NCI-H146 treated with DMSO at 0.1 percent for 48 hours (cell line): Measurements from ENCODE around the gene NKAPD1.
A peak's percentile ranks its signal among the peaks of the same experiment; 100 is the strongest.
"Not testable (repeated sequence)": the region's sequence is repeated elsewhere in the genome, so short reads cannot be mapped to it uniquely, and the experiment has no call there.

Experiments
- DNase-seq: peaks from one replicate; lab custom pipeline; 2025; ENCODE audit not compliant: unreplicated experiment; lab: John Stamatoyannopoulos, UW

Gene NKAPD1, protein sequence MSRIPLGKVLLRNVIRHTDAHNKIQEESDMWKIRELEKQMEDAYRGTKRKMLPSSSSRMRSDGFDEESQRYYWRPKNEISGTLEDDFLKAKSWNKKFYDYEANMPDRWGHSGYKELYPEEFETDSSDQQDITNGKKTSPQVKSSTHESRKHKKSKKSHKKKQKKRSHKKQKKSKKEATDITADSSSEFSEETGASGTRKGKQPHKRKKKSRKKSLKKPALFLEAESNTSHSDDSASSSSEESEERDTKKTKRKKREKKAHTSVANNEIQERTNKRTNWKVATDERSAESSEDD

DNA sequence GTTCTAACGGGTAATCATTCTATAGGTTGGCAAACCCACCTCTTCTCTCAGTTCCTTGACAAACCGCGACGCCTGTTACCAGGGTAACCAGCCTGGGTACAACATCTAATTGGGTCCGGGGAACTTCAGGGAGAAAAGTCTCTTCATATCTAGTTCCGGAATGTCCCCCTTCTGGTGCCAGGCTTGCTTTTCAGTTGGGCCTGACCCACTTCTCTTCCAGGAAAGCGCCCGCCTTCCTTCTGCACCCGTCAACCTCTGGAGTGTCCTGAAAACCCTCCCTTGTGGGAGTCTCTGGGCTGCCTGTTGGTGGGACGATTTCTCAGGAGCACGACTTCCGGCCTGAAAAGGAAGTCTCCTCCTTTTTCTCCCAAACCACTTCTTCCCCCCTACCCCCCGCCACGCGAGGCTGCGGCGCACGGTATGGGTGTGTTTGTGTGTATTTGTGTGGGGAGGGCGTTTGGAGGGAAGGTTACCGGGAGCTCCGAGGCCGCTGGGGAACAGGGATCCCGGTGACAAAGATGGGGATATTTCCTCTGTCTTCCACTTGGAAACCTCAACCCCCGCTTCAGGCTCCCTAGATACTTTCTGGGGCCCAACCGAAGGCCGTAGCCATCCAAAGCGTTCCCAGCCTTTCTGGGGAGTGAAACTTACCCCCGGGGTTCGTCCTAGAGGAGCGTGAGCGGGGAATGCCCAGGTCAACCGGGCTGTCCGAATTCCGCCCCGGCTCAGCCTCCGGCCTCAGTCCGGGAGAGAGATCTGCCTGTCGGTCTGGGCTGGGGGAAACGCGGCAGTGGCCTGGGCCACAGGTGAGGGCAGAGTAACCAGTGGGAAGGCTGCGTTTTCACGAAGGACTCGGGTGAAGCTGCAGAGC lies at the start of gene NKAPD1, which contains the start of gene PIH1D2:
Gene NKAPD1 (plus strand): TSS at position 359 of the 871 bp plus-strand sequence. CDS start 1,276 bp downstream, outside the sequence.
Gene PIH1D2 (minus strand): TSS at position 77 of the 871 bp plus-strand sequence. CDS start 843 bp downstream, outside the sequence.
- DNase-seq: peak; percentile 44

DNA sequence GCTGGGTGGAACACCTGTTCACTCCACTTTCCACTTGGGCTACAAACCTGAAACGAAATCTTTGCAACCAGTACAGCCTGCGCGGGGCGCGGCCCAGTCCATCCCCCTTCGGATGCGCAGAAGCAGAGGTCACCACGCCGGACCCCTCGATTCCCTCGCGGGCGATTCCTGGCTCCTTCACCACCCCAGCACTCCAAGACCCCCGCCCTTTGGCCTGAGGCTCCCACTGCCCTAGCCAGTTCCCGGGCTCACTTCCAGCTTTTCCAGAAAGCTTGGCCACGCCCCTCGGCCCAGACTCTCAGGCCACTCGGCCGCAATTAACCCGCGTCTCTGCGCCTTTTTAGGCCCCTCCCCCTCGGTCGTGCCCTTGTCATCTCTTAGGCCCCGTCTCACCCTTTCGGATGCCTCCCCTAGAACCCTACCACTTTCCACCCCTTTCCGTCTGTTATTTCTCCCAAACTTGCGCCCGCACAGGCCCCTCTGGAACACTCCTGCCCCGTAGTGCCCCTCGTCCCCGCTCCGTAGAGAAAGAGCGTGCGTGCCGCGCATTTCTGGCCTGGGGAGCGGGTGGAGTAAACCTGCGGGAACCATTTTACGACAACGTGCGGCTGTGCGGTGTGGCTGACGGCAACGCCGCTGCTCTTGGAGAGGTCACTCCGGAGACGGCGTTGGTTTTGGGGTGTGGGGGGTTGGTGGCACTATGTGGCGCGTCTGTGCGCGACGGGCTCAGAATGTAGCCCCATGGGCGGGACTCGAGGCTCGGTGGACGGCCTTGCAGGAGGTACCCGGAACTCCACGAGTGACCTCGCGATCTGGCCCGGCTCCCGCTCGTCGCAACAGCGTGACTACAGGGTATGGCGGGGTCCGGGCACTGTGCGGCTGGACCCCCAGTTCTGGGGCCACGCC lies 49.1 kb upstream of the NKAPD1 start, which contains the start of gene DLAT:
Gene DLAT (plus strand): TSS at position 636 of the 906 bp plus-strand sequence. CDS start 65 bp downstream, at position 701.
- DNase-seq: peak; percentile 85

DNA sequence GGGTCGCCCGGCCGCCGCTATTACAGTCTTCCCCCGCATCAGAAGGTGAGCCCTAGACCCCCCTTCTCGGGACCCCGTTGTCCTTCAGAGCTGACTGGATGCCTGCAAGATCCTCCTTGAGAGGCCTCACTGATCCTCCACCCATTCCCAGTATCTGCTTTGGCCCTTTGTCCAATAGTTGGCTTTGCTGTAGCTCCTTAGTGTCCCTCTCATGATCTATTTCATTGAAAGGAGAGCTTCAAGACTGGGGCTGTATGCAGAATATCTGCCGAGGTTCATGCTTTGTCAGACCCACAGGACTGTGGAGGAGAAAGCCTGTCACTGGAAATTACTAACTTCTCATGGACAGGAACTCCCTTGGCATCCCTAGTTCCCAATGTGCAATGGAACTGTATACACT lies 48.4 kb upstream of the NKAPD1 start:
- no peak for DNase-seq

DNA sequence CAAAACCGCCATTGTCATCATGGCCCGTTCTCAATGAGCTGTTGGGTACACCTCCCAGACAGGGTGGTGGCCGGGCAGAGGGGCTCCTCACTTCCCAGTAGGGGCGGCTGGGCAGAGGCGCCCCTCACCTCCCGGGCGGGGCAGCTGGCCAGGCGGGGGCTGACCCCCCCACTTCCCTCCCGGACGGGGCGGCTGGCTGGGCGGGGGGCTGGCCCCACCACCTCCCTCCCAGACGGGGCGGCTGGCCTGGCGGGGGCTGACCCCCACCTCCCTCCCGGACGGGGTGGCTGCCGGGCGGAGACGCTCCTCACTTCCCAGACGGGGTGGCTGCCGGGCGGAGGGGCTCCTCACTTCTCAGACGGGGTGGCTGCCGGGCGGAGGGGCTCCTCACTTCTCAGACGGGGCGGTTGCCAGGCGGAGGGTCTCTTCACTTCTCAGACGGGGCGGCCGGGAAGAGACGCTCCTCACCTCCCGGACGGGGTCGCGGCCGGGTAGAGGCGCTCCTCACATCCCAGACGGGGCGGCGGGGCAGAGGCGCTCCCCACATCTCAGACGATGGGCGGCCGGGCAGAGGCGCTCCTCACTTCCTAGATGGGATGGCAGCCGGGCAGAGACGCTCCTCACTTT lies 47.2 kb upstream of the NKAPD1 start:
- DNase-seq: not testable (repeated sequence)

DNA sequence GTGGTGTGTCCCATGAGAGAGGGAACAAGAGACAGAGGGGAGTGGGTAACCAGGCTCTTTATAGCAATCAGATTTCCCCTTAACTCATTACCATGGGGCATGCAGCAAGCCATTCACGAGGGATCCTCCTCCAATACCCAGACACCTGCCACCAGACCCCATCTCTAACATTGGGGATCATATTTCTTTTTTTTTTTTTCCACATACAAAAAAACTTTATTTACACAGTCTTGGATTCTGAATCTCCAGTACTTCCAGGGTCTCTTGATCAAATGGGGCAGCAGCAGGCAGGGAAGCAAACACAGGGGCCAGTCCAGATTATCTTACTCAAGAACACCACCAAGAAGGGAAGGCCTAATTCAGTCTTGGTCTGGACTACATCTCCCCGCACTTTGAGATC lies 44.6 kb upstream of the NKAPD1 start:
- DNase-seq: no peak

DNA sequence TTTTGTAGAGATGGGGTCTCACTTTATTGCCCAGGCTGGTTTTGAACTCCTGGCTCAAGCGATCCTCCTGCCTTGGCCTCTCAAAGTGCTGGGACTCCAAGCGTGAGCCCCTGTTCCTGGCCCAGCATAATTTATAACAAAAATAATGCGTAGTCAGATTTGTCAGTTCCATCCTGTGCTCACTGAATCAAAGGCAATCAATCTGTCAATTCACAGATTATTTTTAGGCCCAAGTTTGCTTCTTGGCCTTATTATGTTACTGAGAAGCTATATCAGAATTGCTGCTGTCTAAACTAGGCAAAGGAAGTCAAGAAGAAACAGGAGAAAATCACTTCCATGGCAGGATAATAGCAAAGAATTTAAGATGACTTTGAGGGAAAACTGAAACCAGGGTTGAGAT lies 40.2 kb upstream of the NKAPD1 start:
- DNase-seq: no peak

DNA sequence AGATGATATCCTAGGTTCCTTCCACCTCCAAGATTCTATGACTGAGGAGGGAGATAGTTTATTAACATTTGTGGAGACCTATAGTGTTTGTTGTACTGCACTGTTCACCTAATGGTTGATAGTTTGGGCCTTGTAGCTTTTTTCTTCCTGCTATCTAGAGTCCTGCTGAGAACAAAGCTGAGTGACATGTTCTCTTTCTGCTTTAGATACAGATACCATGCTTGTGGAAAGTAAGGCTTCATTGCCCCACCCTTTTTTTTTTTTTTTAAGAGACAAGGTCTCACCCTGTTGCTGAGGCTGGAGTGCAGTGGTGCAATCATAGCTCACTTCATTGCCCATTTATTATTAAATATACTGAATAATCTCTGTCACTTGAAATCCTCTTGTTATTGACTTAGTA lies 36.6 kb upstream of the NKAPD1 start:
- DNase-seq: no peak

DNA sequence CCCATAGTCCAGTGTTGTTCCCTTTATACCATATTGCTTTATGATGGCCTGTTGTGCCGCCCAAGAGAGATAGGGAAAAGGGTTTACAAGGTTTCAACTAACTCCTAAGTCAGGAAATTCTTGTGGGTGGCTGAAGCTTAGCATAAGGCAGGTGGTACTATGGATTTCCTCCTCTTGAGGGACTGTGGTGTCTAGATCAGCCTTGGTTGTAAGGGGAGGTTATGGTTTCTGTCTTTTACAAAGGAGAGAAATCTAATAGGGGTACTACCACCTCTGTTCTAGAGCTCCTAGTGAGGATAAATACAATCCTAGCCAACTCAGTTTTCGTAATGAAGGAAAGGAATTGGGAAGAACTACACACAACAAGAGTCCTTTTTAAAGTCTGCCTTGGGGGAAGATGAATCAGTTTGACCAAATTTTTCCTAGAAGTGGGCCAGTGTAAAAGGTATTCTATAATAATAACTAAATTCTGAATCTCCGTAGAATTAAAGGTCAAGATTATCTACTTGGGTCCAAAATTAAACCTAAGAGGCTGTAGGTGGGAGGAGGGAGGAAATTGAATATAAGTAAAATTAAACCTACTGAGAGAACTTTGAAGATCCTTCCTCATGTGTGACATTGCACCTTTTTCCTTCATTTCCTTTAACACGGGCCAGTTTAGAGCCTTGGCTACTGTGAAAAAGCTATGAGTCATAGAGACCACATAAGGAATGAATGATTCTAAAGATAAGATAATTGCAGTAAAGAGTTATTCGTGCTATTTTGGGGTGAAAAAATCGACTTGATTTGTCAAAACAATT lies 31.7 kb upstream of the NKAPD1 start:
- no peak for DNase-seq

DNA sequence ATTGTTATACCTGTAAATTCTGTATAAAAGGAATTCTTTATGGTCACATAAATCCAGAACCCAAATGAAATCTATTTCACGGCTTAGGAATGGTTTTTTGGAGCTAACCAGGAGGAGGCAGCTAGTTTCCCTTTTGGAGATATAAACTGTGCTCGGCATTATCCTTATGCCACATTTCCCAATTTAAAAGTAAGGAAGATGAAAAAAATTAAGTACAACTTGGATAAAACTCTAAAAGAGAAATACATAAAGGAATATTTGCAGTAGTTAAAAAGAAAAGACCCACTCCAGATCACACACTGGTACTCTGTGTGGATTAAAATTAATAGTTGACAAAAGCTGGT lies 31.2 kb upstream of the NKAPD1 start:
- DNase-seq: no peak

DNA sequence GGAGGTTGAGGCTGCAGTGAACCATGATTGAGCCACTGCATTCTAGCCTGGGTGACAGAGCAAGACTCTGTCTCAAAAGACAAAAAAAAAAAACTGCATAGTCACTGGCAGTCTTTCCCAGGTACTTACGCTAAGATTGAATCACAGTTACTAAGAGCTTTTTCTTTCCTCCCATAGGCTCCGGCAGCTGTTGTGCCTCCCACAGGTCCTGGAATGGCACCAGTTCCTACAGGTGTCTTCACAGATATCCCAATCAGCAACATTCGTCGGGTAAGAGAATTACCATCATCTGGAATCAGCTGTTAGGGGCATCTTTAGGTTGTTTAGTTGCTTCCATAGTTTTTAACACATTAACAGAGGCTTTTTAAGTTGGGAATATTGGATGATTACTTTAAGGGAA lies 29.1 kb upstream of the NKAPD1 start:
- no peak for DNase-seq

DNA sequence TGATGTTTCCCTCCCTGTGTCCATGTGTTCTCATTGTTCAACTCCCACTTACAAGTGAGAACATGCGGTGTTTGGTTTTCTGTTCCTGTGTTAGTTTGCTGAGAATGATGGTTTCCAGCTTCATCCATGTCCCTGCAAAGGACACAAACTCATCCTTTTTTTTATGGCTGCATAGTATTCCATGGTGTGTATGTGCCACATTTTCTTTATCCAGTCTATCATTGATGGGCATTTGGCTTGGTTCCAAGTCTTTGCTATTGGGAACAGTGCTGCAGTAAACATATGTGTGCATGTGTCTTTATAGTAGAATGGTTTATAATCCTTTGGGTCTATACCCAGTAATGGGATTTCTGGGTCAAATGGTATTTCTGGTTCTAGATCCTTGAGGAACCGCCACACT lies 27.5 kb upstream of the NKAPD1 start:
- not testable (repeated sequence) for DNase-seq

DNA sequence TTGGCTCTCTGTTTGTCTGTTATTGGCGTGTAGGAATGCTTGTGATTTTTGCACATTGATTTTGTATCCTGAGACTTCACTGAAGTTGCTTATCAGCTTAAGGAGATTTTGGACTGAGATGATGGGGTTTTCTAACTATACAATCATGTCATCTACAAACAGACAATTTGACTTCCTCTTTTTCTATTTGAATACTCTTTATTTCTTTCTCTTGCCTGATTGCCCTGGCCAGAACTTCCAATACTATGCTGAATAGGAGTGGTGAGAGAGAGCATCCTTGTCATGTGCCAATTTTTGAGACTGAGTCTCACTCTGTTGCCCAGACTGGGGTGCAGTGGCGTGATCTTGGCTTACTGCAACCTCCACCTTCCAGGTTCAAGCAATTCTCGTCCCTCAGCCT lies 25.8 kb upstream of the NKAPD1 start:
- DNase-seq: not testable (repeated sequence)

DNA sequence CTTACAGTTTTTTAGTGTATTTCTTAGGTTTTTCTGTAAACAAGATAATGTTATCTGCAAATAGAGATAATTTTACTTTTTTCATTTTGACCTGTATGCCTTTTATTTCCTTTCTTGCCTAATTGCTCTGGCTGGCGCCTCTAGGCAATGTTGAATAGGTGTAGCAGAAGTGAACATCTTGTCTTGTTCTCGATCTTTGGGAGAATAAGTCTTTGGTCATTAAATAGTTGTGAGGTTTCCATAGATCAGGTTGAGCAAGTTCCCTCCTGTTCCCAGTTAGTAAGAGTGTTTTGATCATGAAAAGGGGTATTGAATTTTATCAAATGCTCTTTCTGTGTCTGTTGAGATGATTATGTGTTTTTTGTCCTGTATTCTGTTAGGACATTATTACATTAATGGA lies 24.3 kb upstream of the NKAPD1 start:
- no peak for DNase-seq

DNA sequence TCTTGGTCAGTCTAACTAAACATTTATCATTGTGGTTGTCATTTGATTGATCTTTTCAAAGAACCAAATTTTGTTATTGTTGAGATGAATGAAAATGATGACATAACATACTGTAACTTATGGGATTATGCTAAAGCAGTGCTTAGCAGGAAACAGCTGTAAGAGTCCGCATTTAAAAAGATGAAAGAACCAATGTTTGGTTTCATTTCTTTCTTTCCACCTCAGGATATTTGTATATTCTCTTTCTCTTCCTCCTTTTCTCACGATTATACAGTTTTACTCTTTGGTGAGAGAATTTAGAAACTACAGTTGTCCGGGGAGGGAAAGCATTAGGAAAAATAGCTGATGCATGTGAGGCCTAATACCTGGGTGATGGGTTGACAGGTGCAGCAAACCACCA lies 23.4 kb upstream of the NKAPD1 start:
- DNase-seq: no peak

DNA sequence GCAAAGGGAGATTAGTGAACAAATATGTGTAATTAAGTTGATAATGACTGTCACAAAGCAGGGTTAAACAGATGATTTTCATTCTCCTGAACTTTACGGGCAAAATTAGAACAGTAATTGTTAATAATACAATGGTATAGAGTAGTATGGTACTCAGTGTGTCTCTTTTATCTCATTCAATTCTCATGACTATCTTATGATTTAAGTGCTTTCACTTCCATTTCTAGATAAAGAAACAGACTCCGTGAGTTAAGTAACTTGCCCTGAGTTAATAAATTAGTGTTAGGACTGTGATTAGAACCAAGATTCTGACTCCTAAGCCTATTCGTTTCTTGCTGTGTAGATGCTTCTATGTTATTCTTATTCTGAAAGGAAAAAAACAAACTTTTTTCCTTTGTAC lies 22.3 kb upstream of the NKAPD1 start:
- DNase-seq: no peak

DNA sequence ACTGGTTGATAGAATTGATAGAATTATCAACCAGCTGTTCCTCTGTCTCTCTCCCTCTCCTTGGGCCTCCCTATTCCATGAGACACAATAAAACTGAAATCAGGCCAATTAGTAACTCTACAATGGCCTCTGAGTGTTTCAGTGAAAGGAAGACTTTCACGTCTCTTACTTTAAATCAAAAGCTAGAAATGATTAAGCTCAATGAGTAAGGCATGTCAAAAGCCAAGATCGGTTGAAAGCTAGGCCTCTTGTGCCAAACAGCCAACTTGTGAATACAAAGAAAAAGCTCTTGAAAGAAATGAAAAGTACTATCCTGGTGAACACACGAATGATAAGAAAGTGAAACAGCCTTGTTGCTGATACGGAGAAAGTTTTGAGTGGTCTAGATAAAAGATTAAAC lies 16.9 kb upstream of the NKAPD1 start:
- DNase-seq: no peak

DNA sequence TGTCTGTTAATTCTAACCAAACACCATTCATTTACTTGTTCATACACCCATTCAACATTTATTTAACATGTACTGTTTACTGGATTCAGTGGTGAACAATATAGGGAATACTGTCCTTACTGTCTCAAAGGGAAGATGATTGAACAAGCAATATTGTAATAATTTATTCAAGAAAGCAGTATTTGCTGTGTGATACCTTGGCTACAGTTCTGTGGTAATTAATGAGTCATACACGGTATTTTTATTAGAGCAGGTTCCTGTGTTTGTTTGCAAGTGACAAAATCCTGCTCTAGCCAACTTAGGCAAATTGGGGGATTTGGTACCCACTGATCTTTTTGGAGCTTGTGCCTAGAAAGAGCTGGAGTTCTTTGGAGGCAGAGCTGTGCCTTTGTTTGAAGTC lies 16.0 kb upstream of the NKAPD1 start:
- DNase-seq: no peak

DNA sequence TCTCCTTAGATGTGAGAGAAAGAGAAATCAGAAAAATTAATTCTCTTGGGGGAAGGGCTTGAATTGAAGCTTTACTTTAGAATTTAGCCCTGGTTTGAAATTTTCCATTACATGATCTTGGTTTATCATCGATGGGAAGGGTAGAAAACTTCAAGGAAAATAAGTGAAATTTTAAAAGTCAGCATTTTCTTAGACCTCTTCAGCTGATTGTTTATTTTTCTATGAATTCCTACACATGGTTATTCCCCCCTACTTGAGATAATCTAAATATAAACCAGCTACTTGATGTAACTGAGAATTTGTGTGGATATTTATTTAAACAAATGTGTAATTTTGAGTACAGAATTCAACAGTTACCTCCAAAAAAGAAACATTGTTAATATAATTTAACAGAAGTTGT lies 11.2 kb upstream of the NKAPD1 start:
- DNase-seq: no peak

DNA sequence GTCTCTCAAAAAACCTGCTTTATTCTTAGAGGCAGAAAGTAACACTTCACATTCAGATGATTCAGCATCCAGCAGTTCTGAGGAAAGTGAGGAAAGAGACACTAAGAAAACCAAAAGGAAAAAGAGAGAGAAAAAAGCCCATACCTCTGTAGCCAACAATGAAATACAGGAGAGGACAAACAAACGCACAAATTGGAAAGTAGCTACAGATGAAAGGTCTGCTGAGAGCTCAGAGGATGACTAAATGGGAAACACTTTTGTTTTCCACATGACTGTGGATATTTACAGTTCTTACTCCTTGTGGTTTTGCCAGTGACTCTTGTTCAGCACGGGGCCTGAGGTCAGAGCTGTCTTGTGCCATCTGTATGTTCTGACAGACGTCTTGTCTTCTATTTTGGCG lies 8.6 kb downstream of the NKAPD1 start:
- no peak for DNase-seq
